ENCODE results near the gene SIAH3.

The SIAH3 gene

DNA sequence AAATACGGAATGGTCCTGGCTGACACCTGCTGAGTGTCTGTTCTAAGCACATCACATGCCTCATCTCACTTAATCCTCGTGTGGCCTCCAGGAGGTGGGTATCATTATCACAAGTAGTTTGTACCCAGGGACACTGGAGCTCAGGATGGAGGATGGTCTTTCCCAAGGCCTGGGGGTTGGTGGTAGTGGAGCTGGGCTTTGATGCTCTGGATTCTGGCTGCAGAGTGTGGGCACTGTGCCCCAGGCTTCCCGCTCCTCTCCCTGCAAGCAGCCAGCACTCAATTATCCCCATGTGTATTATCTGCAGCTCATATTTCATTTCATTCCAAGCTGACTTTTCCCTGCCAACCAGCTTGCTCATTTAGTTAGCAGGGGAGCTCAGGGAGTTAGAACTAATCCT is 52.1 kb downstream of the SIAH3 start:
- ChIA-PET CTCF (no interaction called here), POLR2A (no interaction called here)
- H3K9me3 ChIP-seq (ENCODE audit: control insufficient read depth, insufficient read depth, low read depth, low read length): no peaks in the 10 kb centered on the region
- H3K36me3 ChIP-seq (ENCODE audit: control insufficient read depth in 2 of 2, insufficient read depth in 1 of 2, low read length in 2 of 2): no peaks in the 10 kb centered on the region
- H3K4me3 ChIP-seq (ENCODE audit: low read depth, low read length): no peak overlapping the region
- no peak overlapping the region for H3K27ac ChIP-seq (ENCODE audit: extremely low read depth, low read depth, low read length)
- no peaks in the 10 kb centered on the region for H3K4me1 ChIP-seq (ENCODE audit: control insufficient read depth, insufficient read depth, low read length)
- TF ChIP-seq, protein P1, sequence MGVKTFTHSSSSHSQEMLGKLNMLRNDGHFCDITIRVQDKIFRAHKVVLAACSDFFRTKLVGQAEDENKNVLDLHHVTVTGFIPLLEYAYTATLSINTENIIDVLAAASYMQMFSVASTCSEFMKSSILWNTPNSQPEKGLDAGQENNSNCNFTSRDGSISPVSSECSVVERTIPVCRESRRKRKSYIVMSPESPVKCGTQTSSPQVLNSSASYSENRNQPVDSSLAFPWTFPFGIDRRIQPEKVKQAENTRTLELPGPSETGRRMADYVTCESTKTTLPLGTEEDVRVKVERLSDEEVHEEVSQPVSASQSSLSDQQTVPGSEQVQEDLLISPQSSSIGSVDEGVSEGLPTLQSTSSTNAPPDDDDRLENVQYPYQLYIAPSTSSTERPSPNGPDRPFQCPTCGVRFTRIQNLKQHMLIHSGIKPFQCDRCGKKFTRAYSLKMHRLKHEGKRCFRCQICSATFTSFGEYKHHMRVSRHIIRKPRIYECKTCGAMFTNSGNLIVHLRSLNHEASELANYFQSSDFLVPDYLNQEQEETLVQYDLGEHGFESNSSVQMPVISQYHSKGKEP (tag by site-specific recombination; IDR thresholded peaks at IDR 0.05): peak; percentile 41; the same call in 1 of the 2 replicates
- TF ChIP-seq ZNF658 (tag by site-specific recombination; IDR thresholded peaks at IDR 0.05) (no peak), FEZF1 (tag by site-specific recombination; IDR thresholded peaks at IDR 0.05) (peak; percentile 97), ZNF600 (tag by site-specific recombination; IDR thresholded peaks at IDR 0.05) (peak; percentile 74), ZNF777 (tag by site-specific recombination; IDR thresholded peaks at IDR 0.05; ENCODE audit: borderline replicate concordance) (no peak), SCRT2 (tag by site-specific recombination; IDR thresholded peaks at IDR 0.05) (no peak), OSR2 (tag by site-specific recombination; IDR thresholded peaks at IDR 0.05) (0 out of 2 replicates have a peak, but pooled peaks have one; percentile 18), ZBTB1 (tag by site-specific recombination; IDR thresholded peaks at IDR 0.05) (no peak), GLIS1 (tag by site-specific recombination; IDR thresholded peaks at IDR 0.05) (peak; percentile 75), MEIS1 (CRISPR knock-in tag; IDR thresholded peaks at IDR 0.05; ENCODE audit: borderline replicate concordance) (no peak), ZNF585B (tag by site-specific recombination; IDR thresholded peaks at IDR 0.05) (no peak), ZXDB (tag by site-specific recombination; IDR thresholded peaks at IDR 0.05) (no peak), OVOL3 (tag by site-specific recombination; IDR thresholded peaks at IDR 0.05) (no peak), ZNF571 (tag by site-specific recombination; IDR thresholded peaks at IDR 0.05) (no peak), ZIC2 (tag by site-specific recombination; IDR thresholded peaks at IDR 0.05) (peak; percentile 48), MZF1 (tag by site-specific recombination; IDR thresholded peaks at IDR 0.05; ENCODE audit: borderline replicate concordance) (no peak), ZNF768 (tag by site-specific recombination; IDR thresholded peaks at IDR 0.05) (no peak), ZNF202 (tag by site-specific recombination; IDR thresholded peaks at IDR 0.05; ENCODE audit: borderline replicate concordance) (no peak), SP7 (tag by site-specific recombination; IDR thresholded peaks at IDR 0.05) (no peak), ZBTB17 (tag by site-specific recombination; IDR thresholded peaks at IDR 0.05) (0 out of 2 replicates have a peak, but pooled peaks have one; percentile 16), MYNN (tag by site-specific recombination; IDR thresholded peaks at IDR 0.05; ENCODE audit: borderline replicate concordance) (no peak), KLF8 (tag by site-specific recombination; IDR thresholded peaks at IDR 0.05) (no peak), BCL11B (tag by site-specific recombination; IDR thresholded peaks at IDR 0.05; ENCODE audit: low read depth) (no peak)
- TF ChIP-seq, protein P2, sequence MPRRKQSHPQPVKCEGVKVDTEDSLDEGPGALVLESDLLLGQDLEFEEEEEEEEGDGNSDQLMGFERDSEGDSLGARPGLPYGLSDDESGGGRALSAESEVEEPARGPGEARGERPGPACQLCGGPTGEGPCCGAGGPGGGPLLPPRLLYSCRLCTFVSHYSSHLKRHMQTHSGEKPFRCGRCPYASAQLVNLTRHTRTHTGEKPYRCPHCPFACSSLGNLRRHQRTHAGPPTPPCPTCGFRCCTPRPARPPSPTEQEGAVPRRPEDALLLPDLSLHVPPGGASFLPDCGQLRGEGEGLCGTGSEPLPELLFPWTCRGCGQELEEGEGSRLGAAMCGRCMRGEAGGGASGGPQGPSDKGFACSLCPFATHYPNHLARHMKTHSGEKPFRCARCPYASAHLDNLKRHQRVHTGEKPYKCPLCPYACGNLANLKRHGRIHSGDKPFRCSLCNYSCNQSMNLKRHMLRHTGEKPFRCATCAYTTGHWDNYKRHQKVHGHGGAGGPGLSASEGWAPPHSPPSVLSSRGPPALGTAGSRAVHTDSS (tag by site-specific recombination; IDR thresholded peaks at IDR 0.05): no peak
- TF ChIP-seq, protein P3, sequence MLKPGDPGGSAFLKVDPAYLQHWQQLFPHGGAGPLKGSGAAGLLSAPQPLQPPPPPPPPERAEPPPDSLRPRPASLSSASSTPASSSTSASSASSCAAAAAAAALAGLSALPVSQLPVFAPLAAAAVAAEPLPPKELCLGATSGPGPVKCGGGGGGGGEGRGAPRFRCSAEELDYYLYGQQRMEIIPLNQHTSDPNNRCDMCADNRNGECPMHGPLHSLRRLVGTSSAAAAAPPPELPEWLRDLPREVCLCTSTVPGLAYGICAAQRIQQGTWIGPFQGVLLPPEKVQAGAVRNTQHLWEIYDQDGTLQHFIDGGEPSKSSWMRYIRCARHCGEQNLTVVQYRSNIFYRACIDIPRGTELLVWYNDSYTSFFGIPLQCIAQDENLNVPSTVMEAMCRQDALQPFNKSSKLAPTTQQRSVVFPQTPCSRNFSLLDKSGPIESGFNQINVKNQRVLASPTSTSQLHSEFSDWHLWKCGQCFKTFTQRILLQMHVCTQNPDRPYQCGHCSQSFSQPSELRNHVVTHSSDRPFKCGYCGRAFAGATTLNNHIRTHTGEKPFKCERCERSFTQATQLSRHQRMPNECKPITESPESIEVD (tag by site-specific recombination; IDR thresholded peaks at IDR 0.05): peak; percentile 24; the same call in 1 of the 2 replicates
- TF ChIP-seq, protein P4, sequence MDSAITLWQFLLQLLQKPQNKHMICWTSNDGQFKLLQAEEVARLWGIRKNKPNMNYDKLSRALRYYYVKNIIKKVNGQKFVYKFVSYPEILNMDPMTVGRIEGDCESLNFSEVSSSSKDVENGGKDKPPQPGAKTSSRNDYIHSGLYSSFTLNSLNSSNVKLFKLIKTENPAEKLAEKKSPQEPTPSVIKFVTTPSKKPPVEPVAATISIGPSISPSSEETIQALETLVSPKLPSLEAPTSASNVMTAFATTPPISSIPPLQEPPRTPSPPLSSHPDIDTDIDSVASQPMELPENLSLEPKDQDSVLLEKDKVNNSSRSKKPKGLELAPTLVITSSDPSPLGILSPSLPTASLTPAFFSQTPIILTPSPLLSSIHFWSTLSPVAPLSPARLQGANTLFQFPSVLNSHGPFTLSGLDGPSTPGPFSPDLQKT (IDR thresholded peaks at IDR 0.05; ENCODE audit: borderline replicate concordance, low read depth, low read length): no peak
- TF ChIP-seq, protein P5, sequence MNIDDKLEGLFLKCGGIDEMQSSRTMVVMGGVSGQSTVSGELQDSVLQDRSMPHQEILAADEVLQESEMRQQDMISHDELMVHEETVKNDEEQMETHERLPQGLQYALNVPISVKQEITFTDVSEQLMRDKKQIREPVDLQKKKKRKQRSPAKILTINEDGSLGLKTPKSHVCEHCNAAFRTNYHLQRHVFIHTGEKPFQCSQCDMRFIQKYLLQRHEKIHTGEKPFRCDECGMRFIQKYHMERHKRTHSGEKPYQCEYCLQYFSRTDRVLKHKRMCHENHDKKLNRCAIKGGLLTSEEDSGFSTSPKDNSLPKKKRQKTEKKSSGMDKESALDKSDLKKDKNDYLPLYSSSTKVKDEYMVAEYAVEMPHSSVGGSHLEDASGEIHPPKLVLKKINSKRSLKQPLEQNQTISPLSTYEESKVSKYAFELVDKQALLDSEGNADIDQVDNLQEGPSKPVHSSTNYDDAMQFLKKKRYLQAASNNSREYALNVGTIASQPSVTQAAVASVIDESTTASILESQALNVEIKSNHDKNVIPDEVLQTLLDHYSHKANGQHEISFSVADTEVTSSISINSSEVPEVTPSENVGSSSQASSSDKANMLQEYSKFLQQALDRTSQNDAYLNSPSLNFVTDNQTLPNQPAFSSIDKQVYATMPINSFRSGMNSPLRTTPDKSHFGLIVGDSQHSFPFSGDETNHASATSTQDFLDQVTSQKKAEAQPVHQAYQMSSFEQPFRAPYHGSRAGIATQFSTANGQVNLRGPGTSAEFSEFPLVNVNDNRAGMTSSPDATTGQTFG (tag by site-specific recombination; IDR thresholded peaks at IDR 0.05; ENCODE audit: borderline replicate concordance): no peak
- TF ChIP-seq, protein P6, sequence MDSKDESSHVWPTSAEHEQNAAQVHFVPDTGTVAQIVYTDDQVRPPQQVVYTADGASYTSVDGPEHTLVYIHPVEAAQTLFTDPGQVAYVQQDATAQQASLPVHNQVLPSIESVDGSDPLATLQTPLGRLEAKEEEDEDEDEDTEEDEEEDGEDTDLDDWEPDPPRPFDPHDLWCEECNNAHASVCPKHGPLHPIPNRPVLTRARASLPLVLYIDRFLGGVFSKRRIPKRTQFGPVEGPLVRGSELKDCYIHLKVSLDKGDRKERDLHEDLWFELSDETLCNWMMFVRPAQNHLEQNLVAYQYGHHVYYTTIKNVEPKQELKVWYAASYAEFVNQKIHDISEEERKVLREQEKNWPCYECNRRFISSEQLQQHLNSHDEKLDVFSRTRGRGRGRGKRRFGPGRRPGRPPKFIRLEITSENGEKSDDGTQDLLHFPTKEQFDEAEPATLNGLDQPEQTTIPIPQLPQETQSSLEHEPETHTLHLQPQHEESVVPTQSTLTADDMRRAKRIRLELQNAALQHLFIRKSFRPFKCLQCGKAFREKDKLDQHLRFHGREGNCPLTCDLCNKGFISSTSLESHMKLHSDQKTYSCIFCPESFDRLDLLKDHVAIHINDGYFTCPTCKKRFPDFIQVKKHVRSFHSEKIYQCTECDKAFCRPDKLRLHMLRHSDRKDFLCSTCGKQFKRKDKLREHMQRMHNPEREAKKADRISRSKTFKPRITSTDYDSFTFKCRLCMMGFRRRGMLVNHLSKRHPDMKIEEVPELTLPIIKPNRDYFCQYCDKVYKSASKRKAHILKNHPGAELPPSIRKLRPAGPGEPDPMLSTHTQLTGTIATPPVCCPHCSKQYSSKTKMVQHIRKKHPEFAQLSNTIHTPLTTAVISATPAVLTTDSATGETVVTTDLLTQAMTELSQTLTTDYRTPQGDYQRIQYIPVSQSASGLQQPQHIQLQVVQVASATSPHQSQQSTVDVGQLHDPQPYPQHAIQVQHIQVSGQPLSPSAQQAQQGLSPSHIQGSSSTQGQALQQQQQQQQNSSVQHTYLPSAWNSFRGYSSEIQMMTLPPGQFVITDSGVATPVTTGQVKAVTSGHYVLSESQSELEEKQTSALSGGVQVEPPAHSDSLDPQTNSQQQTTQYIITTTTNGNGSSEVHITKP (tag by site-specific recombination; IDR thresholded peaks at IDR 0.05): peak; percentile 32
